ENCODE results near the gene MYCN.
"Not testable (repeated sequence)": the region's sequence is repeated elsewhere in the genome, so short reads cannot be mapped to it uniquely, and the experiment has no call there.

The MYCN gene

DNA sequence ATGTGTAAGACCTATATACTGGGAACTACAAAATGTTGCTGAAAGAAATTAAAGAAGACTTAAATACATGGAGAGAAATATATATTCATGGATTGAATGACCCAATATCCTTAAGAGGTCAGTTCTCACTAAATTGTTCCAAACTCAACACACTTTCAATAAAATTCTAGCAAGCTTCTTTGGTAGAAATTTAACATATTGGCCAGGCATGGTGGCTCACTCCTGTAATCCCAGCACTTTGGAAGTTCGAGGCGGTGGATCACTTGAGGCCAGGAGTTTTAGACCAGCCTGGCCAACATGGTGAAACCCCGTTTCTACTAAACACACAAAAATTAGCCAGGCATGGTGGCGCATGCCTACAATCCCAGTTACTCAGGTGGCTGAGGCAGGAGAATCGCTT is 33.6 kb upstream of the MYCN start:
- H3K27ac ChIP-seq = no peak overlapping the region
- H3K4me3 ChIP-seq = no peak overlapping the region

DNA sequence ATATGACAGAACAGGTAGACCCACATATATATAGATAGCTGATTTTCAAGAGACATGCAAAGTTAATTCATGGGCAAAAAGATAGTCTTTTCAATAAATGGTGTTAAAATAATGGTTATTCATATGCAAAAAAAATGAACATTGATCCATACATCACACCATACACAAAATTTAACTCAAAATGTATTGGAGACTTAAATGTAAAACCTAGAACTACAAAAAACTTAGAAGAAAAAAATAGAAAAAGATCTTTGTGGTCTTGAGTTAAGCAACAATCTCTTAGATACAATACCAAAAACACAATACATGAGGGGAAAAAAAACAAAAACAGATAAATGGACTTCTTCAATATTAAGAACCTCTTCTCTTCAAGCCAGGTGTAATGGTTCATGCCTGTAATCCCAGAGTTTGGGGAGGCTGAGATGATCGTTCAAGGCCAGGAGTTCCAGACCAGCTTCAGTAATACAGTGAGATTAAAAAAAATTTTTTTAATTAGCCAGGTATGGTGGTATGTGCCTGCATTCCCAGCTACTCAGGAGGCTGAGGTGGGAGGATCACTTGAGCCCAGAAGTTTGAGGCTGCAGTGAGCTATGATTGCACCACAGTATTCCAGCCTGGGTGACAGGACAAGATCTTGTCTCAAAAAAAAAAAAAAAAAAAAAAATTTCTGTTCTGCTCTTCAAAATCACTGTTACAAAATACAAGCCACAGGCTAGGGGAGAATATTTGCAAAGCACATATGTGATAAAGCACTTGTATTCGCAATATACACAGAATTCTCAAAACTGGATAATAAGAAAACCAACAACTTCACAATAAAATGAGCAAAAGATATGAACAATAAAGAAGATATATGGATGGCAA is 32.7 kb upstream of the MYCN start:
- H3K4me3 ChIP-seq = no peak overlapping the region
- no peak overlapping the region for H3K27ac ChIP-seq

DNA sequence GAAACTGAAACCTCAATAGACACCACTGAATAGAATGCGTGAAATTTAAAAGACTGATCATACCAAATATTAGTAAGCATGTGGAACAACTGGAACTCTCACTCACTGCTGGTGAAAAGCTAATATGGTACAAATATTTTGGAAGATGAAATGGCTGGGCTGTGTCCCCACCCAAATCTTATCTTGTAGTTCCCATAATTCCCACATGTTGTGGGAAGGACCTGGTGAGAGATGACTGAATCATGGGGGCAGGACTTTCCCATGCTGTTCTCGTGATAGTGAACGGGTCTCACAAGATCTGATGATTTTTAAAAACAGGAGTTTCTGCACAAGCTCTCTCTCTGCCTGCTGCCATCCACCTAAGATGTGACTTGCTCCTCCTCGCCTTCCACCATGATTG is 32.0 kb upstream of the MYCN start:
- Histone ChIP-seq H3K27ac (no peak overlapping the region), H3K4me3 (no peak overlapping the region)

DNA sequence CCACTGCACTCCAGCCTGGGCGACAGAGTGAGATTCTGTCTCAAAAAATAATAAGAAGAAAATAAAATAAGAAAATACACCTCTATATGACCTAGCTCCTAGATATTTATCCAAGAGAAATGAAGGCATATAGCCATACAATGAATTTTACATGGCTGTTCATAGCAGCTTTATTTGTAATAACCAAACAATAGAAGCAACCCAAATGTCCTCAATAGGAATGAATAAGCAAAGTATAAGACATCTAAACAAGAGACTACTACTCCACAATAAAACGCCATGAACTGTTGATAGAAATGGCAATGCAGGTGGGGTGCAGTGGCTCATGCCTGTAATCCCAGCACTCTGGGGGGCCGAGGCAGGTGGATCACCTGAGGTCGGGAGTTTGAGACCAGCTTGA is 31.2 kb upstream of the MYCN start:
- H3K4me3 ChIP-seq = no peak overlapping the region

DNA sequence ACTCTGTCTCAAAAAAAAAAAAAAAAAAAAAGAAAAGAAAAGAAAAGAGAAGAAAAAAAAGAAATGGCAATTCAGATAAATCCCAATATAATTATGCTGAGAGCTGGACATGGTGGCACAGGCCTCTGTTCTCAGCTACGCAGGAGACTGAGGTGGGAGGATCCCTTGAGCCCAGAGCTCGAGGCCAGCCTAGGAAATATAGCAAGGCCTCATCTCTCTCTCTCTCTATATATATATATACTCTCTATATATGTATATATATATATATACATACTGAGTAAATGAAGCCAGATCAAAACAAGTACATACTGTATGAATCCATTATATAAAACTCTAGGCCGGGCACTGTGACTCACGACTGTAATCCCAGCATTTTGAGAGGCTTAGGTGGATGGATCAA is 30.6 kb upstream of the MYCN start:
- no peak overlapping the region for H3K4me3 ChIP-seq

More for the DNA sequence above, 31.2 kb upstream of the MYCN start:
- H3K27ac ChIP-seq = no peak overlapping the region

DNA sequence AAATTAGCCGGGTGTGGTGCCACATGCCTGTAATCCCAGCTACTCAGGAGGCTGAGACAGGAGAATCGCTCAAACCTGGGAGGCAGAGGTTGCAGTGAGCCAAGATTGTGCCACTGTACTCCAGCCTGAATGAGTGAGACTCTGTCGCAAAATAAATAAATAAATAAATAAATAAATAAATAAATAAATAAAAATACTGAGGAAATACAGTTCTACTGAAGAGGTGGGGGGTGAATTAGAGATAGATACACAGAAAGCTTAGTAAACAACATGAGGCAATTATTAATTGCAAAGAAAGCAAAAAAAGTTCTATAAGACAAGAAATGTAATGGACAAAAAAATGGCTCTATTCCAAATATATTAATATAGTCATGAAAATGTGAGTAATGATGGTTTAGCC is 29.1 kb upstream of the MYCN start:
- peak overlapping the region in 1 of 21 experiments; percentile 11 for H3K27ac ChIP-seq
- H3K4me3 ChIP-seq = not testable (repeated sequence)

More for the DNA sequence above, 30.6 kb upstream of the MYCN start:
- no peak overlapping the region for H3K27ac ChIP-seq

DNA sequence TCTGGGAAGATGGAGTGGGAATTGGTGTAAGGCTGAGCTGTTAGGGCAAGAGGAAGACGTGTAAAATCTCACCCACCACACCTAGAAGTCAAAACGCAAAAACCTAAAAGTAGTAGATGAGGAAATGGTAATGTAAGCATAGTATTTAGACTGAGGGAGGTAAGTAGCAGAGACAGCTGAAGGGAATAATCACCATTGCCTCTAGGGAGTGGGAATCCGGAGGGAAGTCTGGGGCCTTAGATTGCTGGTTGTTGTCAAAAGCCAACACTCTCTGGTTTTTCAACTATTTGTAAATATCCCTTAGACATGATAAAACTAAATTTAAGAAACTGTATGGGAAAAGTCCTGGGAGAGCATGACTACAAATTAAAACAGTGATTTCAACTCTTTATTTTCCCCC is 28.7 kb upstream of the MYCN start:
- peak overlapping the region in 2 of 21 experiments; percentile 11 to 49 for H3K27ac ChIP-seq
- no peak overlapping the region for H3K4me3 ChIP-seq

DNA sequence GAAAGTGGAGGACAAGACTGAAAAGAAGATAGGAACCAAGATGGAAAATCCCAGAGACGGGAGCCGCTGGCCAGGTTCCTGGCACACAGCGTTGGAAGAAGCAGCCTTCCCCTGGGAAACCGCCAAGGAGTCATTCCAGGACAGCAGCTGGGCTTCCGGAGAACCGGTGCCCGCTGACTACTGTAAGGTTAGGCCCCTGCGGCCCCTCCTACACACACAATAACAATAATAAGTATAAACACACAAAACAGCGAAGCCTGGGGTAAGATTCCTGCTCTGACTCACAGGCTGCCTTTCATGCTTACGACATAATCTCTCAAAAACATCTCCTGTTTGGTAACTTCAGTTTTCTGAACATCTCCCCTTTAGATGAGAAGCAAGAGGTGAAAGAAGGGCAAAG is 28.1 kb upstream of the MYCN start:
- Histone ChIP-seq H3K27ac (peak overlapping the region in 1 of 21 experiments; percentile 68), H3K4me3 (no peak overlapping the region)

DNA sequence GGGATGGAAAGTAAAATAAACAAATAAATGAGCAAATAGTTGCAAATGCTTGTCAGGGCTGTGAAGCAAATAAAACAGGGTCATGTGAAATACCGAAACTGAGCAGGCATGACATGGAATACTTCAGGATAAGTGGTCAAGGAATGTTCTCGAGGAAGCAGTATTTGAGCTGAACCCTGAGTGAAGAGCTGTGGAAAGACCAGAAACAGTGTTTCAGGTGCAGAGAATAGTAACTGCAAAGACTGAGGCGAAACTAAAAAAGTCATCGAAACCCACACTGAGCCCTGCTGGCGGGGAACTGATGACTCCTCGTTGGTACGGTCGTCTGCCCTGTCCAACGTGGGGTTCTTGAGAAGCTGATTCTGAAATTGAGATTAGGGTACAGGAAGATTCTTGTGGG is 27.2 kb upstream of the MYCN start:
- H3K27ac ChIP-seq = no peak overlapping the region
- no peak overlapping the region for H3K4me3 ChIP-seq

DNA sequence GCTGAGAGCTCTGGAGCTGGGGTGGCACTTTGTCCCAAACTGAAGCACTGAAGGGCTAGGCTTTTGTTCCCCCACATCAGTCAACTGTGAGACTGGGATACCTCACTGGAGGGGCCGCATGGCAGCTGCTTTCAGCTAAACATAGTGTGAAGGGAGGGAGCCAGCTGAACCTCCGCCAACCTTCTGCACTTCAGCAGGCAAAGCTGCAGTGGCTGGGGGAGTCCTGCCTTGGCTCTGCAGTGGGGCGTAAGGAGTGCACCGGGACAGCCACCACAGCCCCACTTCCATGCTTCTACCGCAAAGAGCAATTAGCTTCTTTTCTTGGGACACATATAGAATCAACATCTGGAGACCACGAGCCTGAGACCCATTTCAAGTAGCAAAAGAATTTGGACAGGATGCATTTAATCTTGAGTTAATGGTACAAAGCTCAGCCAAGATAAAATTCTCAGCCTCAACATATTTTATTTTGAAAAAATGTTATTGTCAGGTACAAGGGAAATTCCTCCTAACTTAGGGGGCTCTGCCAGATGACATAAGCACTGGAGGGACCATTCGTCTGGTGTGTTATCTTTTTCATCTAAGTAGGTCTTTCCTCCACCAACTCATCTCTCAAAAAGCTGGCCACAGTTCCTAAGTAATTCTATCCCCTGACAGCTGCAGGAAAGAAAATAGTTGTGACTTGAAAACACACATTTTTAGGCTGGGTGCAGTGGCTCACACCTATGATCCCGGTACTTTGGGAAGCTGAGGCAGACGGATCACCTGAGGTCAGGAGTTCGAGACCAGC is 25.6 kb upstream of the MYCN start:
- Histone ChIP-seq H3K4me3 (no peak overlapping the region), H3K27ac (peak overlapping the region in 1 of 21 experiments; percentile 17)

DNA sequence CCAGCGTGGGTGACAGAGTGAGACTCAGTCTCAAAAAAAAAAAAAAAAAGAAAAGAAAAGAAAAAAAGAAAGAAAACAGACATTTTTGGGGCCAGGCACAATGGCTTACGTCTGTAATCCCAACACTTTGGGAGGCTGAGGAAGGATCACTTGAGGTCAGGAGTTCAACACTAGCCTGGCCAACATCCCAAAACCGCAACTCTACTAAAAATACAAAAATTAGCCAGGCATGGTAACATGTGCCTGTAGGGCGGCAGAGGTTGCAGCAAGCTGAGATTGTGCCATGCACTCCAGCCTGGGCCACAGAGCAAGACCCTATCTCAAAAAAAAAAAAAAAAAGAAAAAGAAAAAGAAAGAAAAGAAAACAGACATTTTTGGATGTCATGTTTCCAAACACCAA is 24.8 kb upstream of the MYCN start:
- not testable (repeated sequence) for H3K27ac ChIP-seq, H3K4me3 ChIP-seq

DNA sequence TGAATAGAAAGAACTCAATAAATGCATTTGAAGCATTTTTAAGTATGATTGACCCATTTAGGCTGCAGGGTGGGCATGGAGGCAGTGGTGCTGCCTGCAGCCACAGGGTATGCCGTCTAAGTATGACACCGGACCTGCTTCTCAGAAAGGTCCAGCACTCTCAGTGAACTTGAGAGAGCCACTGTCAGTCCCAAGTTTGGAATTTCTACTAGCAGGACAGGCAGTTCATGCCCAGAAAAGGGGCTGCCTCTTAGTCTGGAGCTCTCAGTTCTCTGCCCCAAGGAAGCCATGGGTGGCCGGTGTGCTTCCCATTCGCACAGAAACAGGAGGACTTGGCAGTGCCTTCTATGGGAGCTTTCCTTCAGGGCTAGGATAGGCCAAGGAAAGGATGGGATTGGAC is 24.0 kb upstream of the MYCN start:
- H3K4me3 ChIP-seq = no peak overlapping the region
- H3K27ac ChIP-seq = no peak overlapping the region

DNA sequence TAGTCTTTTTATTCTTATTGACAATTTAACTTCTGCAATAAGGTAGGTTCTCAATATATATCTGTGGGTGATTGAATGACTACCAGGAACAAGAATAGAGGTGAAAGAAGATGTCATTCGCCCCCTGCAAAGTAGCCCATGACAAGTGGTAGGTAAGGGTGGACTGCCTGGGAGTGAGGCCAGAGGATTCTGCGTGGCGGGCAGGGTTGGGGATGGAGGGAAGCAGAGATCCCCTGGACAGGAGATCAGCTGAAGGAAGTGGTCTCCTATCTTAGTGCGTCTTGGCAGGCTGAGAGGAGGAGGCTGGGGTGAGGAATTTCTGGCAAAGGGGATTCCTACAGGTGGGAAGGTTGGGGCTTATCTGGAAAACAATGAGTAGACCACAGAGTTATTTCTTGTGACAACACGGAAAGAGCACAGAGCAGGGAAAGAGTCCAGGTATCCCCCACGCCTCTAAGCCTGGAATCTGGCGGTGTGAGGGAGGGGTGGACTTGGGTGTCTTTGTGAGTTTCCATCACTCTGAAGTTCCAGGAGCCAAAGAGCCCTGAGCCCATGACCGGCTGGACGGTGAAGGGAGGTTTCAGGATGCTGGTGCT is 21.5 kb upstream of the MYCN start:
- Histone ChIP-seq H3K4me3 (no peak overlapping the region), H3K27ac (peak overlapping the region in 3 of 21 experiments; percentile 24 to 78 (median 61))

DNA sequence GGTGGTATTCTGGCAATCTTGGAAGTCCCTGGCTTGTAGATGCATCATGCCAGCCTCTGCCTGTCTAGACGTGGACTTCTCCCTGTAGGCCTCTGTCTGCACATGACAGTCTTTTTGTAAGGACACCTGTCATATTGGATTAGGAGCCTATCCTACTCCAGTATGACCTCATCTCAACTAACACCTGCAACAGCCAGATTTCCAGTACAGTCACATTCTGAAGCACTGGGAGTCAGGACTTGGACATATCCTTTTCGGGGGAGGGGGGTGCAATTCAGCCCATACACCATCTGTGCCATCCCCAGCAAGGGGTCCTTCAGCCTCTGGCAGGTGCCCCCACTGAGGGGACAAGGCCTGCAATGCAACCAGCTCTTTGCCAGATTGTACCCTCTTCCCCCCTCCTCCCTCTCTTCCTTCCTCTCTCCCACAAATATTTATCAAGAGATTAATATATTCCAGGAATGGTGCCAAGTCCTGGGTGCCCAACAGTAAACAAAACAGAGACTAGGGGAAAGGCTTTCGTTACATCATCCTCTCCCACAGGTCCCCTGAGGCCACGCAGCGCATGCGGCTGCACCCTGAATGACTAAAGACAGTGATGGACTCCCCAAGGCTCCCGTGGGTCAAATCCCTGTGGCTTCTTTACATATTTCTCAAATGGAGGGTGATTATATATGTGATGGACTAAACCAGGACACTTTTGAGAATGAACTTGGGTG is 20.5 kb upstream of the MYCN start:
- peak overlapping the region in 4 of 21 experiments; percentile 24 to 78 (median 58) for H3K27ac ChIP-seq
- no peak overlapping the region for H3K4me3 ChIP-seq

DNA sequence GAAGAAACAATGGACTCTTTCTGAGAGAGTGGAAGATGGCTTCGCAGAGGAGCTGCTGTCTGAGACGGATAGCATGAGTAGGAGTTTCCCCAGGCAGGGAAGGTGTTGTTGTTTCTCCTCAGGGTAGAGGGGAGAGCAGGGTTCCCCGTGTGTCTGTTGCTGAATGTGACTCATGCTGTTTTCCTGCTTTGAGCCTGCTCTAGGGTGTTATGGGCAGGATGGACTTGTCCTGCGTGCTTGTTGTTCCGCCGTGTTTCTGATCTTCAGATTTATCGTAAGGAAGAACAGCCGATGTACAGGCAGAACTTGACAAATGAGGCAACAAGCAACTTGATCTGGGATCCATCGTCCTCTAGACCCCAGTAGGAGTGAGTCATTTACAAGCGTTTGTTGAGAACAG is 19.7 kb upstream of the MYCN start:
- H3K4me3 ChIP-seq = no peak overlapping the region
- H3K27ac ChIP-seq = peak overlapping the region in 4 of 21 experiments; percentile 24 to 78 (median 58)

DNA sequence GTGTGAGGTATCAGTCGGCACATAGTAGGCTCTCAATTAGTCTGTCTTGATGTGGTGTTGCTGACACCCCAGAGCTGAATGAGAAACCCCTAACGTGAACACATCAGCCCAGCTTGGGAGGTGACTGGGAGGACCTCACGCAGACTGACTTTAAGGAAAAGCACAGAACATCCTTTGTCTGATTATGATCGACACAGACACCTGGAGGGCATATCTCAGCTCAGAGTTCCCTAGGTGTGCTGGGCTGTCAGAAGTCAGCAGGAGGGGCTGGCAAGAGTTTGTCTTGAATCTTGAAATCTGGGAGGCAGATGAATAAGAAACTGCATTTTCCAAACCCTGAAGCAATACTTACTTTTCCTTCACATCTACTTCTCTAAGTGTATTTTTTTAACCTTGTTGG is 16.8 kb upstream of the MYCN start:
- Histone ChIP-seq H3K27ac (peak overlapping the region in 2 of 21 experiments; percentile 28 to 55), H3K4me3 (no peak overlapping the region)

DNA sequence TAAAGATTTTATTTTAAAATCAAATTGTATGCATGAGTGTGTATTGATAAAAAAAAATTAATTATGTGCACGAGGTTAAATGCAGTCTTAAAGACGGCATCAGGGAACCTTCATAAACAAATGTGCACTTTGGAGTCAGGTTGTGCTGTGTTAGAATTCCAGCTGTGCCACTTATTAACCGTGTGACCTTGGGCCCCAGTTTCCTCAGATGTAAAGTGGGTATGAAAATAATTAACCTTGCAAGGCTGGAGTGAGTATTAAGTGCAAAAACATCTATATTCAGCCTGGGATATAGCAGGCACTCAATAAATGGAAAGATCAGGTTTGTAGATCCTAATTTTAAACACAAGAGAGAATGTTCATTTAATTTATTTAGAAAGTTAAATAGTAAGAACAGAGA is 14.5 kb upstream of the MYCN start:
- Histone ChIP-seq H3K27ac (no peak overlapping the region), H3K4me3 (no peak overlapping the region)

DNA sequence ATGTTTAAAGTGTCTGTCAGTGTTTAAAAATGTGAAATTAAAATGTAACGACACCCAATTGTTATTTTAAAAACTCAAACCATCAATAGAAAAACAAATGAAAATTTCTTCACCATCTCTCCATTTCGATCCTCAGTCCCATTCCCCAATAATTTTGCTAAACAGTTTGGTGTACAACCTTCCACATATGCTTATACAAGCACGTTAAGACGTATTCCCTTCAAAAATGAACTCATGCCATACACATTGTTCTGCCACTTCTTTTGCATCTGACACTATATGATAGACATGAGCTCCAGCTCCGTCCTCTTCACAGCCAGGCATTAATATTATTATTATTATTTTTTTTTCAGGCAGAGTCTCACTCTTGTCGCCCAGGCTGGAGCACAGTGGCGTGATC is 14.1 kb upstream of the MYCN start:
- Histone ChIP-seq H3K27ac (no peak overlapping the region), H3K4me3 (no peak overlapping the region)

DNA sequence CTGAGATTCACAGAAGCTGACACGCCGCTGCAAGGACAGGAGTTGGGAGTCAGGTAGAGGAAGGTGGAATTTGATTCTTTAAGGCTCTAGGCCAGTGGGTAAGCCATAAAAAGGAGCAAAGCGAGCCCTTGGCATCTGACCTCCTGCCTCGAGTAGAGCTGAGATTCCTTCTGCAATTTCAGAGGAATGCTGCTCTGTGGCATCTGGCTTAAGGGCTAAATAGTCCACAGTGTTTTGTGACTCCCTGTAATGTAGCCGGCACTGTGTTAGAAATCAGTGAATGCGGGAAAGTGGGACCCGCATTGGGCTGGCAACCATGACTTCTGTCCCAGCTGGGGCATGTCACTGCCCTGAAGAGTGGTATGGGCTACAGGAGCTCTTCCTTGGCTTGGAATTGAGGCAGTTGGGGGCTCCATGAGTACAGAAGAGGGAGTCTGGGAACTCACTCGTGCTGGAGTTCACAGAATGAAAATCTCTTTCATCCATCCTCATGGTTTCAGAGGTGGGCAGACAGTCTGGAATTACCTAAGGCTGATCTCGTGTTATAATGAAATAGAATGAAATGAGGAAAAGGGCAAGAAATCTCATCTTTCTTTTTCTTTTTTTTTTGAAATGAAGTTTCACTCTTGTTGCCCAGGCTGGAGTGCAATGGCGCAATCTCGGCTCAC is 12.7 kb upstream of the MYCN start:
- Histone ChIP-seq H3K4me3 (no peak overlapping the region), H3K27ac (no peak overlapping the region)
